IPS-15b (cell line): ENCODE results near the gene CCDC122.

Experiments used
- H3K27me3 ChIP-seq: one replicate; pipeline ENCODE4 v1.6.1; 2013; ENCODE audit warnings: low read length; ENCODE audit not compliant: control insufficient read depth, insufficient read depth
- H3K36me3 ChIP-seq: one replicate; pipeline ENCODE4 v1.6.1; 2013; ENCODE audit warnings: low read length; ENCODE audit not compliant: control insufficient read depth, insufficient read depth
- H3K4me1 ChIP-seq: one replicate; pipeline ENCODE4 v1.6.1; 2013; ENCODE audit warnings: mild to moderate bottlenecking, low read length; ENCODE audit not compliant: control insufficient read depth, insufficient read depth
- H3K4me3 ChIP-seq: one replicate; pipeline ENCODE4 v1.5.1; 2013; ENCODE audit warnings: low read depth, low read length
- H3K9ac ChIP-seq: one replicate; pipeline ENCODE4 v1.6.1; 2013; ENCODE audit warnings: low read depth, mild to moderate bottlenecking, low read length
- H3K9me3 ChIP-seq: one replicate; pipeline ENCODE4 v1.6.1; 2013; ENCODE audit warnings: mild to moderate bottlenecking, low read length; ENCODE audit not compliant: control insufficient read depth, insufficient read depth

CCDC122 gene

DNA sequence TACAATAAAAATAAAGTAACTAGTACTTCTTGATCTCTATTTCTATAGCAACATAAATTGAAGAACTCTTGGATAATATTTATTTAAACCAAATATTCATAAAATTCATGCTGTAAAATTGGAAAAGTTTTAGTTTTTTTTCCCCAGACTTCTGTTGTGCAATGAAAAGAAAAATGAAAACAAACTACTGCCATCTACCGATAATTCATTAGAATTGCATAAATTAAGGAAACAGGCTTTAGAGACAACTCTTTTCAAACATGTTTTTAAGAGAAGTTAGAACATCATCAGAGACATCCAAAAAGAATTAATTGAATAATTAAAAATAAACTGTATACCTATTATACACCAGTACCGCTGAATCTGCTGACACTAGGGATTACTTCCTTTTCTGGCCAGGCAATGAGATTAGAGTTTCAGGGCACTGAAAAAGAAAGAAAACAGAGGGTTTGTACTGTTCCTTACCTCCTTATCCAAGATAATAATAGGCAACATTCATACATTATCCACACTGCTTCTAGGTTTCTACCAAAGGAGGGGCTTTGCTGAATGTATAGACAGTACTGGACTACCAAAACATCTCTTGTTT is 4.9 kb downstream of the CCDC122 start:
- no peaks in the 10 kb centered on the region for H3K36me3 ChIP-seq
- no peak overlapping the region for H3K9ac ChIP-seq
- peaks cover 11% of the 10 kb centered on the region for H3K4me1 ChIP-seq
- peaks cover 5% of the 10 kb centered on the region for H3K27me3 ChIP-seq
- H3K4me3 ChIP-seq: no peak overlapping the region
- no peaks in the 10 kb centered on the region for H3K9me3 ChIP-seq

DNA sequence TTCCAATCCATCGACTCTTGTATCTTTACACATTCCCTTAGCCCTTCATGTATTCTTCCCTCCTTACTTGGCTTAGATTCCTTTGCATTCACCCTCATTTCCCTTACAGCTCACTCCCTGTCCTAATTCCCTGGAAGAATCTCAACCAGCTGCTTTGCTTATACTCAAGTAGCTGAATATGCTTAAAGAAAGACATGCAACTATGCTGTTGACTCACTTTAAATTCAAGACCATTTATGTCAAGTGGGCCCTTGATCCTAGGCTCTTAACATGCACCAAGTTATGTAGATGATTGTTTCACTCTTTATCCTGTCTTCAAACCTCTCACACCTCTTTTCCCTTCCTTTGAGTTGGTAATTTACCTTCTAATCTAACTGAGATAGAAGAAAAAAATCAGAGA is 7.4 kb downstream of the CCDC122 start:
- Histone ChIP-seq H3K4me3 (no peak overlapping the region), H3K9me3 (no peaks in the 10 kb centered on the region), H3K36me3 (no peaks in the 10 kb centered on the region), H3K27me3 (no peaks in the 10 kb centered on the region), H3K9ac (no peak overlapping the region), H3K4me1 (no peaks in the 10 kb centered on the region)

DNA sequence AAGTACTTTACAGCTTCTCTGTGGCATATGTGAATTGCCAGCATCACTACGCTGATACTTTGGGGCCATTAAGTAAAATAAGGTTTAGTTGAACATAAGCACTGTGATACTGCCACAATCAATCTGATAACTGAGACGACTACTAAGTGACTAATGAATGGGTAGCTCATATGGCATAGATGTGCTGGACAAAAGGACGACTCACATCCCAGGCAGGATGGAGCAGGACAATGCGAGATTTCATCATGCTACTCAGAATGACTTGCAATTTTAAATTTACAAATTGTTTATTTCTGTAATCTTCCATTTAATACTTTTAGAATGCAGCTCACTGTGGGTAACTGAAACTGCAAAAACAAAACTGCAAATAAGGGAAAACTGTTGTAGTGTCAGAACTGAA is 13.6 kb downstream of the CCDC122 start:
- no peaks in the 10 kb centered on the region for H3K27me3 ChIP-seq
- H3K4me1 ChIP-seq: no peaks in the 10 kb centered on the region
- no peaks in the 10 kb centered on the region for H3K36me3 ChIP-seq
- no peak overlapping the region for H3K9ac ChIP-seq
- H3K4me3 ChIP-seq: no peak overlapping the region
- no peaks in the 10 kb centered on the region for H3K9me3 ChIP-seq

DNA sequence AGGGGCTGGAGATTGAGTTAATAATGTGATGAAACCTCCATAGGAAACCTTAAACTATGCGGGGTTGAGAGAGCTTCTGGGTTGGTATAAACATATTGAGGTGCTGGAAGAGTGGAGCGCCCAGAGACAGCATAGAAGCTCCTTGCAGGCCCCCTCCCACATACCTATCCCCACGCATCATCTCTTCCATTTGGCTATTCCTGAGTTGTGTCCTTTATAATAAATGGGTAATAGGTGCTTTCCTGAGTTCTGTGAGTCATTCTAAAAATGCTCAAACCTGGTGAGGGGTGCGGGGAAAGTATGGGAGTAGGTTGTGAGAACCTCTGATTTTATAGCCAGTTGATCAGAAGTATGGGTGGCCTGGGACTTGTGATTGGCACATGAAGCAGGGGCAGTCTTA is 14.6 kb downstream of the CCDC122 start:
- no peaks in the 10 kb centered on the region for H3K36me3 ChIP-seq
- H3K27me3 ChIP-seq: no peaks in the 10 kb centered on the region
- no peak overlapping the region for H3K9ac ChIP-seq
- no peaks in the 10 kb centered on the region for H3K4me1 ChIP-seq
- no peaks in the 10 kb centered on the region for H3K9me3 ChIP-seq
- no peak overlapping the region for H3K4me3 ChIP-seq

DNA sequence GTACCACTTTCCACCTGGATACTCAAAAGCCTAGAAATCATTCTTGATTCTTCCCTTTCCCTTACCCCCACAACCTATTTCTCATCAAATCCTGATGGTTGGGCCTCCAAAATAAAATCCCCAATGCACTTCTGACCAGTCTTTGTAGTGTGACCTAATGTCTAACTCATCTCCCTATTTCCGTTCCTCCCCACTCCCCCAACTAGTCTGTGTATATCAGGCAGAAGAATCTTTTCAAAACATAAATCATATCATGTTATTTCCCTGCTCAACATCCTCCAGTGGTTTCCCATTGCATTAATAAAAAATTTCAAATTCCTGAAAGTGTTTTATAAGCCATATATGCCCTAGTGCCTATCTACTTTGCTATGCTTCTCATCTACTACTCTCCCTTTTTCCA is 17.7 kb downstream of the CCDC122 start:
- Histone ChIP-seq H3K27me3 (no peaks in the 10 kb centered on the region), H3K9ac (no peak overlapping the region), H3K4me1 (no peaks in the 10 kb centered on the region), H3K4me3 (no peak overlapping the region), H3K9me3 (no peaks in the 10 kb centered on the region), H3K36me3 (no peaks in the 10 kb centered on the region)

DNA sequence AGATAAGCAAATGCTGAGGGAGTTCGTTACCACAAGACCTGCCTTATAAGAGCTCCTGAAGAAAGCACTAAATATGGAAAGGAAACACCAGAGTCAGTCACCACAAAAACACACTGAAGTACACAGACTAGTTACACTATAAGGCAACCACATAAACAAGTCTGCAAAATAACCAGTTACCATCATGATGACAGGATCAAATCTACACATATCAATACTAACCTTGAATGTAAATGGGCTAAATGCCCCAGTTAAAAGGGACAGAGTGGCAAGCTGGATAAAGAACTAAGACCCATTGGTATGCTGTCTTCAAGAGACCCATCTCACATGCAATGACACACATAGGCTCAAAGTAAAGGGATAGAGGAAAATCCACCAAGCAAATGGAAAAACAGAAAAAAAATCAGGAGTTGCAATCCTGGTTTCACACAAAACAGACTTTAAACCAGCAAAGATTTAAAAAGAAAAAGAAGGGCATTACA is 26.6 kb downstream of the CCDC122 start:
- Histone ChIP-seq H3K27me3 (no peaks in the 10 kb centered on the region), H3K9me3 (peaks cover 9% of the 10 kb centered on the region), H3K9ac (no peak overlapping the region), H3K4me1 (no peaks in the 10 kb centered on the region), H3K4me3 (no peak overlapping the region), H3K36me3 (no peaks in the 10 kb centered on the region)

DNA sequence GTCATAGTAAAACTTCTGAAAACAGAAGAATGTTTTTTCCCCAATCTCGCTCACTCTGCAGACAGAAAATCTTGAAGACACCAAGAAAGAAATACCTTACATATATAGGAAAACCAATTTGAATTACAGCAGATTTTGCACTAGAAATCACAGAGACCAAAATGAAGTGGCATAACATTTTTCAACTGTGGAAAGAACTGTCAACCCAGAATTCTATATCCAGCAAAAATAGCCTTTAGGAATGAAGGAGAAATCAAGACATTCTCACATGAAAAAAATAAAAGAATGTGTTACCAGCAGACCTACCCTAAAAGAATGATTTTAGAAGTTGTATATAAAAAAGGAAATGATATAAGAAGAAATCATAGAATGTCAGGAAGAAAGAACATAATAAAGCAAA is 28.7 kb downstream of the CCDC122 start:
- Histone ChIP-seq H3K9me3 (peaks cover 9% of the 10 kb centered on the region), H3K27me3 (no peaks in the 10 kb centered on the region), H3K36me3 (no peaks in the 10 kb centered on the region), H3K4me3 (no peak overlapping the region), H3K4me1 (no peaks in the 10 kb centered on the region), H3K9ac (no peak overlapping the region)

DNA sequence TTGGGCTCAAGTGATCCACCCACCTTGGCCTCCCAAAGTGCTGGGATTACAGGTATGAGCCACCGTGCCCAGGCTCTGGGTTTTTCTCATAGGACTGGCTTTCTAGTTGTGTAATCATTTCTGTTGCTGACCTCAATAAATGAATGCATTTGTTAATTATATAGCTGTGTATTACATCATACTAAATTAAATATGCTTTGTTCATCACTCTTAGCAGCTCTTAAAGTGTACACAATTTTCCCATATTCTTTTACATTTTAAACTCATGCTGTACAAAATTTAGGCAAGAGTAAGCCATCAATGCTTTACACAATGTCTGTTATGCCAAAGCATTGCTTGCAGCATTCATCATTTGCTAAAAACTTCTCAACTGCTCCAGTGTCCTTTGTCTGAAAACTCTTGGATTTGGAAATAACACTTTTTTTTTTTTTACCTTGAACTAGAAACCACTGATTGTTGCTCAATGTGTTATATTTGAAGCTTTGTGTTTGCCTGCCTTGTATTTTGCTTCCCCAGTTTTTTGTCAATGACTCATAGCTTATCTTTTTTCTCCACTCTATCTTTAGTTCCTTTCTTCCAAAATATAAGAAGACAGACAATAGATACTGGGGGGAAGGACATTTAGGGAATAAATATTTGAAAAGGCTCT is 31.4 kb downstream of the CCDC122 start:
- Histone ChIP-seq H3K9ac (no peak overlapping the region), H3K36me3 (no peaks in the 10 kb centered on the region)

DNA sequence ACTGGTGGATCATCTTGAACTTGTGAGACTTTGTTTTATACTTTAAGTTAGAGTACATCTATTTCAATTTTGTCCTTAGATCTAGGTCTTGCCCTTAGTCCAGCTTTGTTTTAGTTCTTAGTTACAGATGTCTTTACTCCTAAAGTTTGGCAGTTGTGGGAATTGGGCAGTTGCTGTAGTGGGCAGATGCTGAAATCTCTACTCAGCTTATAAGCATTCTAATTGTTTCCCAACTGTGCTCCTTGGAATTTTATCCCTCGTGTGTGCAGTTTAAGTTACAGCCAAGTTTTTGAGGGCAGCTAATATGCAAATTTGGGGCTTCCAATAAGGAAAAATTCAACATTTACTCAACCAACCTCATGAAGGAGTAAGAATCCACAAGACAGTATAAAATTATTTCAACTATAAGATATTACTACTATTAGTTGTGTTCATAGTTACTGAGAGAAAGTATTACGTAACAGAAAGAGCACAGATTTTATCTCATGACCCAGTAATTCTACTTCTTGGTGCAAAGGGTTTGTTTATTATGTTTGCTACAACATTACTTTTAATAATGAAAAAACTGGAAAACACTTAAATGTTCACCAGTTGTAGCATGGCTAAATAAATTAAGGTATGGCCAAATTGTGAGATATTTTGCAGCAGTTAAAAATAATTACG is 32.9 kb downstream of the CCDC122 start:
- H3K9me3 ChIP-seq: peaks cover 3% of the 10 kb centered on the region
- no peaks in the 10 kb centered on the region for H3K4me1 ChIP-seq
- H3K9ac ChIP-seq: no peak overlapping the region
- H3K36me3 ChIP-seq: no peaks in the 10 kb centered on the region
- no peaks in the 10 kb centered on the region for H3K27me3 ChIP-seq
- no peak overlapping the region for H3K4me3 ChIP-seq

More for the DNA sequence above, 31.4 kb downstream of the CCDC122 start:
- Histone ChIP-seq H3K9me3 (peaks cover 4% of the 10 kb centered on the region), H3K4me3 (no peak overlapping the region), H3K27me3 (no peaks in the 10 kb centered on the region), H3K4me1 (no peaks in the 10 kb centered on the region)

DNA sequence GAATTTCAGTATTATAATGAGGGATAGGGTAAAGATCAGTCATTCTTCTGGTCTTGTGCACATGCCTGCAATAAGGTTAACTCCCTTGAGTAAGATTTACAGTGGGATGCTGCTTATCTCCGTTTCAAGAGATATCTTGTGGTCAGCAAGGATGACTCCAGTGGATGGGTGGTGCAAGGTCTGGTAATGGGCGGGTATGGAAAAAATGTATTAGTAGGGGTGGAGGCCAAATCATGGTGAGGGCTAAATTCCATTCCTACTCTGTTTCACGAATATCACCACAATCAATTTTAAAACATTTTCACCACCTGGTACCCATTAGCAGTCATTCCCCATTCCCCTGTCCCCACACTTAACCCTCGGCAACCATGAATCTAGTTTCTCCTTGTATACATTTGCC is 40.6 kb downstream of the CCDC122 start:
- Histone ChIP-seq H3K4me1 (no peaks in the 10 kb centered on the region), H3K27me3 (no peaks in the 10 kb centered on the region), H3K9ac (no peak overlapping the region), H3K4me3 (no peak overlapping the region), H3K9me3 (no peaks in the 10 kb centered on the region), H3K36me3 (no peaks in the 10 kb centered on the region)

DNA sequence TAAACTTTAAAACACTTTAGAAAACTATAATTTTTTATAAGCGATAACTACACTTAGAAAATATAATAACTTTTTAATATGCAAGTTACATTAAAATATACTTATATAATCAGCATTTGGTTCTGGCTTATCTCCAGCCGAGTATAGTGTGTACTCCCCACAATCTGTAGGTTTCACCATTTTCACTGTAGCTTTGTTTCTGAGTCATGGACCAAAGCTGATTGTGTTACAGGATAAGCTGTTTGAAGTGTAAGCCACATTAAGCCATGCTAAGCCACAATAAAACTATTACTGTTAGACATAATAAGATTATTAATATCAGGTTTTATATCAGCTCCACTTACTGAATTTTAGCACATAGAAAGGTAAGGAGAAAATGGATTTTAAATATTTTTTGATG is 43.8 kb downstream of the CCDC122 start:
- H3K9ac ChIP-seq: no peak overlapping the region
- H3K4me1 ChIP-seq: no peaks in the 10 kb centered on the region
- no peaks in the 10 kb centered on the region for H3K36me3 ChIP-seq
- no peaks in the 10 kb centered on the region for H3K9me3 ChIP-seq
- no peak overlapping the region for H3K4me3 ChIP-seq
- no peaks in the 10 kb centered on the region for H3K27me3 ChIP-seq

DNA sequence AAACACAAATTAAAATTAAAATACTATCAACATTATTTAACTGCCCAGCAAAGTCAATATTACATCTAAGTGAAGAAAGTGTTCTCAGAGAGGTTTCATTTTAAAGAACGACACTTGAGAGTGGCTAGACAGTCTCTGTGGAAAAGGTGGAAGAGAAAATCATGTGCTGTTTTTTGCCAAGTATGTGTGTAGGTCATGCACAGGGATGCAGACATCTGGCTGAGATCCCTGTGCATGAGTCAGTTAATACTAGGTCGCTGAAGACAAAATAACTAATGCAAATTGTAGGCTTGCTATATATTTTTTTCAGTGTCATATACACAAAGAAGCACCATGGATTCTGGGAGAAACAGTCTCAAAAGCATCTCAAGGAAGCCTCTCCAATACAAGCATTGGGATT is 48.5 kb downstream of the CCDC122 start:
- Histone ChIP-seq H3K9me3 (no peaks in the 10 kb centered on the region), H3K9ac (no peak overlapping the region), H3K4me3 (no peak overlapping the region), H3K27me3 (no peaks in the 10 kb centered on the region), H3K36me3 (no peaks in the 10 kb centered on the region), H3K4me1 (no peaks in the 10 kb centered on the region)
